Body of pancreas (tissue), 4 donors: ENCODE measurements around the gene ABR. TPM values are rescaled to one million over a fixed set of nuclear protein-coding genes. Genes with fewer than 3 reads are reported as not detected.
A peak's percentile ranks its signal among the peaks of the same experiment; 100 is the strongest.
"Not testable (repeated sequence)": the region's sequence is repeated elsewhere in the genome, so short reads cannot be mapped to it uniquely, and the experiment has no call there.

ENCODE experiments used
- ATAC-seq: fragments of 150-250 bp; one replicate; pipeline ENCODE4 v1.9.1; 2016
- DNase-seq, 4 donors: peaks; one replicate each; pipeline ENCODE4 v3.0.0-alpha.2; 2019
- H3K27ac ChIP-seq, 4 donors: fragments of 200-600 bp; sonication (generic); 1 replicate in 3 of 4; 2 replicates in 1 of 4; pipeline versions ENCODE4 v1.5.1 to v1.6.1; 2016 to 2019; ENCODE audit warnings: mild to moderate bottlenecking in 1 of 4, mixed read lengths in 1 of 4, moderate library complexity in 1 of 4
- H3K27me3 ChIP-seq, 2 donors: fragments of 200-600 bp; sonication (generic); one replicate each; pipeline ENCODE4 v1.6.0; 2016; ENCODE audit warnings: mild to moderate bottlenecking in 1 of 2
- H3K36me3 ChIP-seq, 2 donors: fragments of 200-600 bp; sonication (generic); replicated peaks in 1 of 2; 2 replicates each; pipeline ENCODE4 v1.5.1; 2016; ENCODE audit warnings: low read depth in 2 of 2; ENCODE audit not compliant: insufficient read depth in 1 of 2
- H3K4me1 ChIP-seq: fragments of 200-600 bp; sonication (generic); one replicate; pipeline ENCODE4 v1.6.0; 2016
- H3K4me3 ChIP-seq, 2 donors: fragments of 200-600 bp; sonication (generic); 1 replicate in 1 of 2; 2 replicates in 1 of 2; pipeline ENCODE4 v1.5.1; 2016 to 2019
- H3K9me3 ChIP-seq, 3 donors: fragments of 200-600 bp; sonication (generic); 1 replicate in 2 of 3; 2 replicates in 1 of 3; pipeline ENCODE4 v1.5.1; 2016
- POLR2A ChIP-seq, 3 donors: fragments of 450-650 bp; IDR thresholded peaks; one replicate each; pipeline ENCODE4 v1.6.1; 2016; ENCODE audit warnings: antibody characterized with exemption in 3 of 3, mild to moderate bottlenecking in 2 of 3
- WGBS, 2 donors: methylation state at CpG; one replicate each; pipeline ENCODE4 v1.1.5; 2017; 5-methylcytosine and 5-hydroxymethylcytosine counted together
- intact Hi-C: fragments of 100-400 bp; cut with DNase I; formaldehyde crosslinking; loops from one replicate; pipeline ENCODE4 v1.15.1; 2023
- total RNA-seq, 2 donors: library from RNA; depleted of rRNA; stranded (reverse); fragments of >200 nt; gene quantifications; one replicate each; pipeline ENCODE4 v1.1.0, GENCODE V29; 2016
- TF ChIP-seq, protein P1 (sequence below), 7 experiments: fragments of 450-650 bp in 4 of 7; fragments of 200-600 bp in 3 of 7; sonication (generic) in 3 of 7; IDR thresholded peaks; one replicate each; pipeline ENCODE4 v1.5.1; 2016 to 2019; ENCODE audit warnings: antibody characterized with exemption in 7 of 7

ABR gene
- total RNA-seq, 2 donors from 2014 or later, result 32.4 to 46.8 TPM

- intact Hi-C loops, result no loop called here
- DNase-seq, result no peak
- Histone ChIP-seq H3K4me3 (no peak overlapping the region), H3K27ac (no peak overlapping the region), H3K4me1 (no peaks in the 10 kb centered on the region), H3K36me3 (no peaks in the 10 kb centered on the region), H3K27me3 (no peaks in the 10 kb centered on the region), H3K9me3 (no peaks in the 10 kb centered on the region)
- ATAC-seq, result no peak
- WGBS, 2 donors, result 65 to 71% methylated on average over 6 to 20 of the region's 20 CpGs
- TF ChIP-seq POLR2A (IDR thresholded peaks at IDR 0.05), result no peak
- TF ChIP-seq, protein P1, sequence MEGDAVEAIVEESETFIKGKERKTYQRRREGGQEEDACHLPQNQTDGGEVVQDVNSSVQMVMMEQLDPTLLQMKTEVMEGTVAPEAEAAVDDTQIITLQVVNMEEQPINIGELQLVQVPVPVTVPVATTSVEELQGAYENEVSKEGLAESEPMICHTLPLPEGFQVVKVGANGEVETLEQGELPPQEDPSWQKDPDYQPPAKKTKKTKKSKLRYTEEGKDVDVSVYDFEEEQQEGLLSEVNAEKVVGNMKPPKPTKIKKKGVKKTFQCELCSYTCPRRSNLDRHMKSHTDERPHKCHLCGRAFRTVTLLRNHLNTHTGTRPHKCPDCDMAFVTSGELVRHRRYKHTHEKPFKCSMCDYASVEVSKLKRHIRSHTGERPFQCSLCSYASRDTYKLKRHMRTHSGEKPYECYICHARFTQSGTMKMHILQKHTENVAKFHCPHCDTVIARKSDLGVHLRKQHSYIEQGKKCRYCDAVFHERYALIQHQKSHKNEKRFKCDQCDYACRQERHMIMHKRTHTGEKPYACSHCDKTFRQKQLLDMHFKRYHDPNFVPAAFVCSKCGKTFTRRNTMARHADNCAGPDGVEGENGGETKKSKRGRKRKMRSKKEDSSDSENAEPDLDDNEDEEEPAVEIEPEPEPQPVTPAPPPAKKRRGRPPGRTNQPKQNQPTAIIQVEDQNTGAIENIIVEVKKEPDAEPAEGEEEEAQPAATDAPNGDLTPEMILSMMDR (IDR thresholded peaks at IDR 0.05), result no peak
Observed at GRCh38 chr17:1047879-1048470, 131.8 kb downstream of the ABR start.

GRCh38 chr17:1047177-1047878 is 132.5 kb downstream of the ABR start:
- H3K27ac ChIP-seq, result no peak overlapping the region
- H3K4me1 ChIP-seq, result no peaks in the 10 kb centered on the region
- H3K36me3 ChIP-seq, result no peaks in the 10 kb centered on the region
- H3K9me3 ChIP-seq, result no peaks in the 10 kb centered on the region
- no peak for TF ChIP-seq POLR2A (IDR thresholded peaks at IDR 0.05)
- TF ChIP-seq, protein P1 (IDR thresholded peaks at IDR 0.05), result no peak
- H3K27me3 ChIP-seq, result no peaks in the 10 kb centered on the region
- WGBS, 2 donors, result 75 to 81% methylated on average over 12 to 21 of the region's 21 CpGs
- intact Hi-C loops, result no loop called here
- ATAC-seq (no peak), DNase-seq (no peak)
- no peak overlapping the region for H3K4me3 ChIP-seq

GRCh38 chr17:1045456-1045855 is 134.3 kb downstream of the ABR start:
- Histone ChIP-seq H3K36me3 (no peaks in the 10 kb centered on the region), H3K27me3 (no peaks in the 10 kb centered on the region), H3K4me1 (no peaks in the 10 kb centered on the region), H3K4me3 (no peak overlapping the region), H3K27ac (no peak overlapping the region), H3K9me3 (no peaks in the 10 kb centered on the region)
- intact Hi-C loops, result no loop called here
- TF ChIP-seq, protein P1 (IDR thresholded peaks at IDR 0.05), result no peak
- TF ChIP-seq POLR2A (IDR thresholded peaks at IDR 0.05), result no peak
- WGBS, 2 donors, result 71 to 74% methylated on average over 9 of the region's 9 CpGs
- ATAC-seq, result no peak
- DNase-seq, result no peak

GRCh38 chr17:1044387-1045009 is 135.3 kb downstream of the ABR start:
- H3K9me3 ChIP-seq, intact Hi-C loops, H3K4me1 ChIP-seq, ATAC-seq, DNase-seq, H3K27me3 ChIP-seq, H3K36me3 ChIP-seq, H3K27ac ChIP-seq, H3K4me3 ChIP-seq: not testable (repeated sequence)
- 92 to 93% methylated on average over 11 to 13 of the region's 13 CpGs for WGBS, 2 donors

- no peaks in the 10 kb centered on the region for H3K9me3 ChIP-seq
- intact Hi-C loops, result no loop called here
- WGBS, 2 donors, result 45 to 54% methylated on average over 8 to 19 of the region's 21 CpGs
Observed at GRCh38 chr17:1043601-1044251, 136.1 kb downstream of the ABR start.

More at GRCh38 chr17:1043601-1044251, 136.1 kb downstream of the ABR start:
- Histone ChIP-seq H3K36me3 (no peaks in the 10 kb centered on the region), H3K27ac (no peak overlapping the region), H3K4me3 (no peak overlapping the region), H3K4me1 (peaks cover 10% of the 10 kb centered on the region), H3K27me3 (no peaks in the 10 kb centered on the region)
- ATAC-seq (peak; percentile 13), DNase-seq (no peak)
- TF ChIP-seq, protein P1 (IDR thresholded peaks at IDR 0.05), result no peak
- no peak for TF ChIP-seq POLR2A (IDR thresholded peaks at IDR 0.05)
